ENCODE measurements around the gene BTBD19. TPM values are rescaled to one million over a fixed set of nuclear protein-coding genes. Genes with fewer than 3 reads are reported as not detected.

Gene BTBD19
- total and polyA plus RNA-seq, 9 of the 15 experiments (the other 6 are each of a cell fraction or from before 2014, with no cell fraction given): 0.22 to 2.0 (median 0.95) TPM

DNA sequence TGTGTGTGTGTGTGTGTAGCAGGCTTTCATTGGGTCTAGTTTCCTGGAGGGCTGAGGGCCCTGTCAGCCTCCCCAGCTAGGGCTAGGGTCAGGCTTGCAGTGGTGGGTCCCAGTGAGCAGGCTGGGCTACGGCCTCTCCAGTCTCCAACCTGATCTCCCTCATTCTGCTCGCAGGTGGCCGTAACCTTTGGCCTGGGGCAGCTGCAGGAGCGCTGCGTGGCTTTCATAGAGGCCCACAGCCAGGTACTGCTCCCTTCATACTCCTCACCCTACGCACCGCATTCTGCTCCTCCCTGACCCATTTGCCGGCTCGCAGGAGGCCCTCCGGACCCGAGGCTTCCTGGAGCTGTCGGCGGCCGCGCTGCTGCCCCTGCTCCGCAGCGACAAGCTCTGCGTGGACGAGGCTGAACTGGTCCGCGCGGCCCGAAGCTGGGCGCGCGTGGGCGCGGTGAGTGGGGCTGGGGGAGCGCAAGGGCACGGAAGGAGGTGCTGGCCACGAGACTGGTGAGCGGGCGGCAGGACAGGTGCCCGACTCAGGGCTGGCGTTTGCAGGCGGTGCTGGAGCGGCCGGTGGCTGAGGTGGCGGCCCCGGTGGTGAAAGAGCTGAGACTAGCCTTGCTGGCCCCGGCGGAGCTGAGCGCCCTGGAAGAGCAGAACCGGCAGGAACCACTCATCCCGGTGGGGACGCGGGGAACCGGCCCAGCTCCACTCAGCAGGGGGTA, 4.7 kb downstream of the BTBD19 start:
- ATAC-seq (no peak), FAIRE-seq (no peak), DNase-seq (ENCODE audit: extremely low read depth in 1 of 4, low spot score in 3 of 4) (no peak)
- H3K4me1 ChIP-seq (replicated peaks in 1 of 2; ENCODE audit: control insufficient read depth in 2 of 2, insufficient read depth in 2 of 2, low read length in 2 of 2): peaks cover 40 to 45% of the 10 kb centered on the region in 2 experiments
- in situ Hi-C loops (cut with MboI) (no loop called here), intact Hi-C loops (cut with micrococcal nuclease) (no loop called here)
- H2AFZ ChIP-seq (ENCODE audit: low read depth, low read length): no peak overlapping the region
- CTCF ChIA-PET (ENCODE audit: low intra/inter-chr PET ratio): no interaction called here
- H3K27ac ChIP-seq (ENCODE audit: extremely low read depth, low read depth, low read length): no peak overlapping the region
- POLR2A ChIA-PET: interaction anchor here (0.6 to 16.9 kb wide), 8 partner anchors 6 to 91 kb away, joined by 3 to 594 read pairs (median 4); partner anchors contain the start of gene RPS8
- 90% methylated on average over 42 of the region's 48 CpGs for WGBS (ENCODE audit: insufficient coverage, low coverage, missing lambda C conversion rate)
- no peaks in the 10 kb centered on the region; the same call in 1 of the 2 replicates for H3K9me3 ChIP-seq (replicated peaks; ENCODE audit: control insufficient read depth, insufficient read depth, low read depth, low read length)
- H3K9ac ChIP-seq (ENCODE audit: insufficient read depth in 1 of 2, low read depth in 2 of 2, low read length in 2 of 2): peak overlapping the region in 1 of 2 experiments; percentile 64; a peak in 2 of 4 replicates
- TF ChIP-seq MCM3 (IDR thresholded peaks at IDR 0.05) (no peak), EZH2 (IDR thresholded peaks at IDR 0.05; ENCODE audit: borderline replicate concordance, low read depth, low read length) (no peak), RBFOX2 (IDR thresholded peaks at IDR 0.05; ENCODE audit: low read depth, low read length) (peak; percentile 42), HNRNPL (IDR thresholded peaks at IDR 0.05; ENCODE audit: low read depth, low read length) (peak; percentile 22; the same call in 1 of the 2 replicates), POLR2G (IDR thresholded peaks at IDR 0.05; ENCODE audit: low read depth, low read length) (peak; percentile 42; the same call in 1 of the 2 replicates), ZNF253 (CRISPR knock-in tag; conservative IDR thresholded peaks at IDR 0.05) (no peak), RFX5 (IDR thresholded peaks at IDR 0.05; ENCODE audit: low read depth, low read length) (no peak), NCOA1 (IDR thresholded peaks at IDR 0.05; ENCODE audit: low read depth) (no peak), ZC3H8 (IDR thresholded peaks at IDR 0.05) (no peak), ZBTB33 (CRISPR knock-in tag; IDR thresholded peaks at IDR 0.05) (peak; percentile 86)
- TF ChIP-seq, protein P1, sequence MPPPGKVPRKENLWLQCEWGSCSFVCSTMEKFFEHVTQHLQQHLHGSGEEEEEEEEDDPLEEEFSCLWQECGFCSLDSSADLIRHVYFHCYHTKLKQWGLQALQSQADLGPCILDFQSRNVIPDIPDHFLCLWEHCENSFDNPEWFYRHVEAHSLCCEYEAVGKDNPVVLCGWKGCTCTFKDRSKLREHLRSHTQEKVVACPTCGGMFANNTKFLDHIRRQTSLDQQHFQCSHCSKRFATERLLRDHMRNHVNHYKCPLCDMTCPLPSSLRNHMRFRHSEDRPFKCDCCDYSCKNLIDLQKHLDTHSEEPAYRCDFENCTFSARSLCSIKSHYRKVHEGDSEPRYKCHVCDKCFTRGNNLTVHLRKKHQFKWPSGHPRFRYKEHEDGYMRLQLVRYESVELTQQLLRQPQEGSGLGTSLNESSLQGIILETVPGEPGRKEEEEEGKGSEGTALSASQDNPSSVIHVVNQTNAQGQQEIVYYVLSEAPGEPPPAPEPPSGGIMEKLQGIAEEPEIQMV (tag; conservative IDR thresholded peaks at IDR 0.05; ENCODE audit: low read depth): no peak
- TF ChIP-seq, protein P2, sequence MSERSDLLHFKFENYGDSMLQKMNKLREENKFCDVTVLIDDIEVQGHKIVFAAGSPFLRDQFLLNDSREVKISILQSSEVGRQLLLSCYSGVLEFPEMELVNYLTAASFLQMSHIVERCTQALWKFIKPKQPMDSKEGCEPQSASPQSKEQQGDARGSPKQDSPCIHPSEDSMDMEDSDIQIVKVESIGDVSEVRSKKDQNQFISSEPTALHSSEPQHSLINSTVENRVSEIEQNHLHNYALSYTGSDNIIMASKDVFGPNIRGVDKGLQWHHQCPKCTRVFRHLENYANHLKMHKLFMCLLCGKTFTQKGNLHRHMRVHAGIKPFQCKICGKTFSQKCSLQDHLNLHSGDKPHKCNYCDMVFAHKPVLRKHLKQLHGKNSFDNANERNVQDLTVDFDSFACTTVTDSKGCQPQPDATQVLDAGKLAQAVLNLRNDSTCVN (CRISPR knock-in tag; IDR thresholded peaks at IDR 0.05): no peak
- TF ChIP-seq, protein P3, sequence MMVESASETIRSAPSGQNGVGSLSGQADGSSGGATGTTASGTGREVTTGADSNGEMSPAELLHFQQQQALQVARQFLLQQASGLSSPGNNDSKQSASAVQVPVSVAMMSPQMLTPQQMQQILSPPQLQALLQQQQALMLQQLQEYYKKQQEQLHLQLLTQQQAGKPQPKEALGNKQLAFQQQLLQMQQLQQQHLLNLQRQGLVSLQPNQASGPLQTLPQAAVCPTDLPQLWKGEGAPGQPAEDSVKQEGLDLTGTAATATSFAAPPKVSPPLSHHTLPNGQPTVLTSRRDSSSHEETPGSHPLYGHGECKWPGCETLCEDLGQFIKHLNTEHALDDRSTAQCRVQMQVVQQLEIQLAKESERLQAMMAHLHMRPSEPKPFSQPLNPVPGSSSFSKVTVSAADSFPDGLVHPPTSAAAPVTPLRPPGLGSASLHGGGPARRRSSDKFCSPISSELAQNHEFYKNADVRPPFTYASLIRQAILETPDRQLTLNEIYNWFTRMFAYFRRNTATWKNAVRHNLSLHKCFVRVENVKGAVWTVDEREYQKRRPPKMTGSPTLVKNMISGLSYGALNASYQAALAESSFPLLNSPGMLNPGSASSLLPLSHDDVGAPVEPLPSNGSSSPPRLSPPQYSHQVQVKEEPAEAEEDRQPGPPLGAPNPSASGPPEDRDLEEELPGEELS (CRISPR knock-in tag; IDR thresholded peaks at IDR 0.05; ENCODE audit: borderline replicate concordance): no peak
- H3K9me1 ChIP-seq (ENCODE audit: control insufficient read depth, insufficient read depth, low read length): peaks cover 6% of the 10 kb centered on the region
- H3K4me3 ChIP-seq: no peak overlapping the region
- H3K79me2 ChIP-seq (ENCODE audit: control insufficient read depth, insufficient read depth, low read length): peaks cover 13% of the 10 kb centered on the region; the same call in 1 of the 3 replicates
- H3K27me3 ChIP-seq (ENCODE audit: control insufficient read depth in 2 of 2, insufficient read depth in 2 of 2, low read length in 2 of 2): no peaks in the 10 kb centered on the region
- H3K36me3 ChIP-seq (ENCODE audit: control insufficient read depth, insufficient read depth, low read length): no peaks in the 10 kb centered on the region
- no TSS peak for BruUV-seq (replicated peaks)
- no peaks in the 10 kb centered on the region for H4K20me1 ChIP-seq (replicated peaks; ENCODE audit: control insufficient read depth, insufficient read depth, low read length)
- H3K4me2 ChIP-seq (ENCODE audit: insufficient read depth, low read length): no peak overlapping the region

All from K562 (cell line).